WI38 (cell line): ENCODE measurements around the gene MACROD2.

ENCODE experiments used
- H3K4me3 ChIP-seq: 2 replicates; pipeline ENCODE4 v1.5.1; 2011; ENCODE audit warnings: low read depth, mild to moderate bottlenecking, control low read depth, low read length
- TF ChIP-seq, protein P1 (sequence below): IDR thresholded peaks from 2 replicates; pipeline ENCODE4 v1.5.1; 2012; ENCODE audit warnings: low read depth, mild to moderate bottlenecking, control low read depth, low read length

Gene MACROD2

DNA sequence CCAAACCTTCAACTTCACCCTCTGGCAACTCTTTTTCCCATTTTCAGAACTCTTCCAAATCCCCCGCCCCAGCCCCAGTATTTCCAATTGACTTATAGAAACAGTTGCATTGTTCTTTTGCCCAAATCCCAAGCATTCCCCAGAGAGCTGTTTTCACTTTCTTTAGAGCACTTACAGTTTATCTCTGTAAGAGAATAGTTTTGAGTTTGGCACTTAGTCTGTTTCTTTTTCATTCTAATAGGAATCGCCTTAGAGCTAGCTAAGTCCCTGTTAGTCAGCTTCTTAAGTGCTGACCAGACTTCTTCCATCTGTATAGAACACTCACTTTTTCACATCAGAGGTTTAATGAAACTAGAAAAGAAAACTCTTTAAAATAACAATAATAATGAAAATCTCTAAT, 716.3 kb downstream of the MACROD2 start:
- no peak overlapping the region for H3K4me3 ChIP-seq
- TF ChIP-seq, protein P1, sequence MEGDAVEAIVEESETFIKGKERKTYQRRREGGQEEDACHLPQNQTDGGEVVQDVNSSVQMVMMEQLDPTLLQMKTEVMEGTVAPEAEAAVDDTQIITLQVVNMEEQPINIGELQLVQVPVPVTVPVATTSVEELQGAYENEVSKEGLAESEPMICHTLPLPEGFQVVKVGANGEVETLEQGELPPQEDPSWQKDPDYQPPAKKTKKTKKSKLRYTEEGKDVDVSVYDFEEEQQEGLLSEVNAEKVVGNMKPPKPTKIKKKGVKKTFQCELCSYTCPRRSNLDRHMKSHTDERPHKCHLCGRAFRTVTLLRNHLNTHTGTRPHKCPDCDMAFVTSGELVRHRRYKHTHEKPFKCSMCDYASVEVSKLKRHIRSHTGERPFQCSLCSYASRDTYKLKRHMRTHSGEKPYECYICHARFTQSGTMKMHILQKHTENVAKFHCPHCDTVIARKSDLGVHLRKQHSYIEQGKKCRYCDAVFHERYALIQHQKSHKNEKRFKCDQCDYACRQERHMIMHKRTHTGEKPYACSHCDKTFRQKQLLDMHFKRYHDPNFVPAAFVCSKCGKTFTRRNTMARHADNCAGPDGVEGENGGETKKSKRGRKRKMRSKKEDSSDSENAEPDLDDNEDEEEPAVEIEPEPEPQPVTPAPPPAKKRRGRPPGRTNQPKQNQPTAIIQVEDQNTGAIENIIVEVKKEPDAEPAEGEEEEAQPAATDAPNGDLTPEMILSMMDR: no peak

DNA sequence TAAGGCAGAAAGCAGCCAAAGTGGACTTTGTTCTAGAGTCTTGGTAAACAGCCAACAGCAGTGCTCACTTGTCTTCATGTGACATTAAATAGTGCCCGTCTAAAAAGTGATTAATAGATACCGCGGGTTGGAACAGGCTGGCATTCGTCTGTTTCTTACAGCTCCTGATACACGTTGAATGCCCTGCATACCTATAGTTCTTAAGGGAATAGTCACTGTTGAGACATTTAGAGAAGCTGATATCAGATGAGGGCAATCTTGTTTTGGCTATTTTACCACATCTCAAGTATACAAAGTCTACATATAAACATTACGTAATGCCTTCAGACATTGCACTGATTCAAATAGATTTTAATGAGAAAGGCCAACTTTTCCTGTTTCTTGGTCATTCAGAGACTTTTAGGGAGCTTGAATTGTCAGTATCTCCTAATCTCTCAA, 717.0 kb downstream of the MACROD2 start:
- H3K4me3 ChIP-seq: no peak overlapping the region
- TF ChIP-seq, protein P1: no peak

DNA sequence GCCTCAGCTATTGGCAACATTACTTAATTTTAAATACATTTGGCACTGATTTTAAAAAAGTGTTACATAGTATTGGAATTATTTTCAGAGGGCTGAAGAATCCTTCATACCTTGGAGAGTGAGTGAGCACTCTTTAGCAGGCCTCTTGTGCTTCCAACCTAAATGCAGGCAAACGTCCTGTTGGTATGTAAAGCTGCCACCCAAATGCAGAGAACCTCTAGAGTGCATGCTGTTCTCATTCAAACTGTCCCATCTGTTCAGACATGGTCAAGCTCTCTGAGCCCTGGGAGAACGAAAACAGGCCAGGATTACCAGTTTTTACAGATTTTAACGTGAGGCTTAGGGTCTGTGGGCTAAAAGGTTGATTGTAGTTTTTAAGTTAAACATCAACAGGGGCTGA, 720.1 kb downstream of the MACROD2 start:
- H3K4me3 ChIP-seq: no peak overlapping the region
- TF ChIP-seq, protein P1: no peak

DNA sequence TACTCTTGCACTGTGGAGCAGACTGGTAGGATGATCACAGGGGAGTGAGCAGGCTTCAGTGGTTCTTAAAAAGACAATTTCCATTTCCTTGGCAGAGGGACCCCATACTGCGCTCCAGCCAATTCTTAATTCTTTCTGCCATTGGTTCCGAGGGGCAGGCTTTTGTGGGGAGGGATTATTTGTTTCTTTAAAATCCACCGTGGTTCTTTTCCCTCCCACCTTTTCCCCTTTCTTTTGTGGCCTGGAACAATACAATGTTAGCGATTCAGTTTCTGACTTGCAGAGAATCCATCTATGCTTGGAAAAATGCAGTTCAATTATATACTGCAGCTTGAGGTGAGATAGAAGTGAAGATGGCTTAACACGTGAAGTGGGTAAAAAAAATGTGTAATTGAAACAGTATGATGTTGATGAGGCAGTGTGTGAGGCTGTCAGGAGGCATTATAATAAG, 721.1 kb downstream of the MACROD2 start:
- no peak overlapping the region for H3K4me3 ChIP-seq
- TF ChIP-seq, protein P1: no peak

DNA sequence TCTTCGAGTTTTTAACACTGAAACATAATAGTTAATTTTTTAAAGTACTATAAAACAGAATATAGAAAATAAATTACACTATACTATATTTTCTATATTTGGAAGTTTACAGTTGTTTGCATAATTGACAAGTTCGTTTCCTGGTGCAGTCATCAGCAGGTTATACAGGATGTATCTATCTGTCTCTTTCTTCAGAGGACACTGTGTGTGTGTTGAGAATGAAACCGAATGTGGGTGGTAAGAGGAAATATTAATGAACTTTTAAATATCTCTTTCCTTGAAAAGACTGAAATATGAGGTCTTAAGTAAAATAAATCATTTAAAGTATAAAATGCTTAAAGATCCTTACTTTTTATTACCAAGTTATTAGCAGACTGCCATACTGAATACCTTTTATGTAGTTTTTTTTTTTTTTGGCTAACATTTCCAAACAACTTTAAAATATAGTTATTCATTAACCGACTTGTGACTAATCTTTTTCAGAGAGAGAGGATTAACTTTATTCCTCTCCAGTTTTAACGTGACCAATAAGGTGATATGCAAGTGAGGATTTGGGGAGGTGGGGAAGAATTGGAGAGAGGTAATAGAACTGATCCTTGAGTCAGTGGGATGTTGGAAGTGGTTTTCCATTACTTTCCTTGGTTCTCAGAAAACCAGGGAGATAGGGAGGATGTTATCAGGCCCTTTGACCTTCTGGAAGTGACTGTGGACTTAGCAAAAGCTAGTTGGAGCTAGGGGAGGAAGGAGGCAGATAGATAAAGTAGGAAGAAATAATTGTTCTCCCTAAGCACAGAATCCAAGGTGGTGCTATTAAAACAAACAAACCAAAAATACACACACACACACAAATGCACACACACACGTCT, 722.1 kb downstream of the MACROD2 start:
- no peak overlapping the region for H3K4me3 ChIP-seq
- TF ChIP-seq, protein P1: no peak

DNA sequence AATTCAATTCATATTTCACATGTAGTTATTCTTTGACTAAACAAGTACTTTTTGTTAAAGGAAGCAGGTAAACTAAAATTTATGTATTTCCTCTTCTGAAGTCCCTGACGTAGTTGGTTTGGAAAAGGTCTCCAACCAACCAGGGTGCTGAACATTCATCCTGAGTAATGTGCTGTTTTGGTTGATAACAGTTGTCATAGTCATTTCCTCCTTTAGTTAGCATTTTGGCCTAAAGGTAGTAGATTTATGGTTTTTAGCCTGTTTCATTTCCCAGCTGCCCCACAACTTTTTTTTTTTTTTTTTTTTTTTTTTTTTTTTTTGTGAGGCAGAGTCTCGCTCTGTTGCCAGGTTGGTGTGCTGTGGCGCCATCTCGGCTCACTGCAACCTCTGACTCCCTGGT, 724.9 kb downstream of the MACROD2 start:
- TF ChIP-seq, protein P1: no peak
- no peak overlapping the region for H3K4me3 ChIP-seq

DNA sequence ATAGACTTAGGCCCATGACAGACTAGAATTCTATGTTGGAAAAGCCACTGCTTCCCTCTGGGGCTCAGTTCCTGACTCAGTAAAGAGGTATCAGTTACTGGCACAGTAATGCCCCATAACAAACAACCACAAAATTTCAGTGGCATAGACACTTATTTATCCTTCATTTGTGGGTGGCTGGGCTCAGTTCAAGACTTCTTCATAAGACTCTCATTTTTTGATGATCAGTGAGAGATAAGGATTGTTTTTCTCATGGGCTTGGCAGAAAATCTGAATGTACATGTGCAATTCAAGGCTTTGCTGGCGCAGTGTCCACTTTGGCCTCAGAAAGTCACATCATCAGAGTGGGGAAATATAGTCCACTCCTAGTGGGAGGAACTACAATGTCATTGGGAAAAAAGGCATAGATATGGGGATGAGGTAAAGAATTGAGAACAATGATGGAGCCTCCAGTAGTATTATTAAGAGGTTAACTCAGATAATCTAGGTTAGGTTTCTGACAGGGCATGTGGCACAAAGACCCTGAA, 726.7 kb downstream of the MACROD2 start:
- H3K4me3 ChIP-seq: no peak overlapping the region
- TF ChIP-seq, protein P1: no peak
